H1 (cell line): ENCODE data around the gene KIAA0319L. TPM values are rescaled to one million over a fixed set of nuclear protein-coding genes. Genes with fewer than 3 reads are reported as not detected.

Experiments
- RNF2 ChIP-seq: fragments of 200-900, 300-1000 bp; sonication (generic); IDR thresholded peaks from 2 replicates; pipeline ENCODE4 v1.7.1; 2016; ENCODE audit warnings: borderline replicate concordance, low read depth, mild to moderate bottlenecking, antibody characterized with exemption, low read length; ENCODE audit not compliant: poor library complexity, severe bottlenecking; ENCODE audit errors: missing control alignments
- polyA plus RNA-seq, 7 experiments: library from polyadenylated mRNA; depleted of rRNA in 3 of 7; stranded (reverse) in 5 of 7; unstranded in 2 of 7; fragments of >200 nt in 5 of 7; fragments of 200-250 nt in 2 of 7; gene quantifications; 1 replicate in 5 of 7; 2 replicates in 1 of 7; 4 replicates in 1 of 7; pipeline versions ENCODE4 v1.2.1 to v1.2.3, GENCODE V29; 2011 to 2013; ENCODE audit warnings: missing spikeins in 2 of 7, mixed read lengths in 2 of 7
- total RNA-seq: library from RNA; stranded (reverse); fragmentation: NEBNext Ultra II Directional; extraction: Animal tissue kit (Norgen Biotek cat#: 25700); gene quantifications from 2 replicates; pipeline ENCODE4 v1.2.1, GENCODE V29; 2021

The KIAA0319L gene
- total and polyA plus RNA-seq, 2 of the 8 experiments (the other 6 are each of a cell fraction or from before 2014, with no cell fraction given): 40.1 to 55.7 TPM

GRCh38 chr1:35537806-35538205, 19.4 kb downstream of the KIAA0319L start (continued):
- no peak for TF ChIP-seq RNF2
- TF ChIP-seq, all 59 proteins: peak for 0
